Lower leg skin (tissue), 4 donors: ENCODE results near the gene ATP4A. TPM values are rescaled to one million over a fixed set of nuclear protein-coding genes. Genes with fewer than 3 reads are reported as not detected.

Experiments used
- DNase-seq, 2 donors: peaks; one replicate each; pipeline ENCODE4 v3.0.0-alpha.2; 2019; ENCODE audit warnings: low spot score in 2 of 2
- H3K4me3 ChIP-seq: fragments of 200-600 bp; sonication (generic); 2 replicates; pipeline ENCODE4 v1.5.1; 2017; ENCODE audit warnings: mild to moderate bottlenecking, low read depth; ENCODE audit not compliant: poor library complexity, severe bottlenecking
- POLR2A ChIP-seq, 2 donors: fragments of 450-650 bp; IDR thresholded peaks; one replicate each; pipeline ENCODE4 v1.6.1; 2016 to 2017; ENCODE audit warnings: antibody characterized with exemption in 2 of 2, mild to moderate bottlenecking in 1 of 2, moderate library complexity in 1 of 2
- WGBS, 2 donors: methylation state at CpG; one replicate each; pipeline ENCODE4 v1.1.5; 2018; 5-methylcytosine and 5-hydroxymethylcytosine counted together
- intact Hi-C: fragments of 100-400 bp; cut with DNase I; formaldehyde crosslinking; loops from one replicate; pipeline ENCODE4 v1.15.0; 2023; ENCODE audit warnings: low total_unique reads
- total RNA-seq, 4 donors: library from RNA; depleted of rRNA; stranded (reverse); fragments of >200 nt; gene quantifications; one replicate each; pipeline ENCODE4 v1.1.0, GENCODE V29; 2016
- TF ChIP-seq, protein P1 (sequence below), 3 donors: fragments of 450-650 bp; IDR thresholded peaks; one replicate each; pipeline ENCODE4 v1.5.1; 2016; ENCODE audit warnings: antibody characterized with exemption in 3 of 3, mild to moderate bottlenecking in 3 of 3, moderate library complexity in 2 of 3

ATP4A gene
- total RNA-seq, 4 donors from 2014 or later: not detected

DNA sequence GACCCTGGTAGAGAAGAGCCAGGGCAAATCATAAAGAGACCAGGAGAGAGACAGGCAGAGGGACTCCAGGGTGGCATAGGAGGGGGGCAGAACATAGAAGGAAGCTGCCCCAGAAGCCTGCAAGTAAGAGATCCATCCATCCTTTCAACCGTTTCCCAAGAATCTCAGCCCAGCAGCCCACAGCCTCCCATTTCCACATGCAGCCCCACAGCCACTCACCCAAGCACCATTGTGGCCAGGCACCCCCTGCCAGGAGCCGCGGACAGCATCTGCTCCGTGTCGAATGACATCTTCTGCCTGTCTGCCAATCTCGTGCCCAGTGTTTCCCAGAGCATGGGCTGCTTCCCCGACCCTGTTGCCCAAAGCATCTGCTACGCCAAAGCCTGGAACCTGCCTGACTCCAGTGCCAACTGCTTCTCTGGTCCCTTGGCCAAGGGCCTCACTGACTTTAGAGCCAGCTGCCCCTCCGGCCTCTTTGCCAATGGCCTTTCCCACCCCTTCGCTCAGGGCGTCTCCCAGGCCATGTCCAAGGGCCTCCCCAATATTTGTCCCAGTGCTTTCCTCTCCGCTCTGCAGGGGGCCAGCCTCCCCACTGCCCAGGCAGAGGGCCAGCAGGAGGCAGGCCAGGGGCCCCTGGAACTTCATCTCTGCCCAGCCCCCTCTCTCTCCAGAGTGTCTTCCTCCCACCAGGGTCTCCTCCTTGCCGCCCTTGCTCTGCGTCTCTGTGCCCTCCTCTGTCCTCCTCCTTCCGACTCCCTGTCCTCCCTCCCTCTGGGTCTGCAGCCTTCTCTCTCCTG, 50.4 kb downstream of the ATP4A start:
- DNase-seq: no peak
- intact Hi-C loops: no loop called here
- H3K4me3 ChIP-seq: no peak overlapping the region
- TF ChIP-seq, protein P1, sequence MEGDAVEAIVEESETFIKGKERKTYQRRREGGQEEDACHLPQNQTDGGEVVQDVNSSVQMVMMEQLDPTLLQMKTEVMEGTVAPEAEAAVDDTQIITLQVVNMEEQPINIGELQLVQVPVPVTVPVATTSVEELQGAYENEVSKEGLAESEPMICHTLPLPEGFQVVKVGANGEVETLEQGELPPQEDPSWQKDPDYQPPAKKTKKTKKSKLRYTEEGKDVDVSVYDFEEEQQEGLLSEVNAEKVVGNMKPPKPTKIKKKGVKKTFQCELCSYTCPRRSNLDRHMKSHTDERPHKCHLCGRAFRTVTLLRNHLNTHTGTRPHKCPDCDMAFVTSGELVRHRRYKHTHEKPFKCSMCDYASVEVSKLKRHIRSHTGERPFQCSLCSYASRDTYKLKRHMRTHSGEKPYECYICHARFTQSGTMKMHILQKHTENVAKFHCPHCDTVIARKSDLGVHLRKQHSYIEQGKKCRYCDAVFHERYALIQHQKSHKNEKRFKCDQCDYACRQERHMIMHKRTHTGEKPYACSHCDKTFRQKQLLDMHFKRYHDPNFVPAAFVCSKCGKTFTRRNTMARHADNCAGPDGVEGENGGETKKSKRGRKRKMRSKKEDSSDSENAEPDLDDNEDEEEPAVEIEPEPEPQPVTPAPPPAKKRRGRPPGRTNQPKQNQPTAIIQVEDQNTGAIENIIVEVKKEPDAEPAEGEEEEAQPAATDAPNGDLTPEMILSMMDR (IDR thresholded peaks at IDR 0.05): no peak
- no peak for TF ChIP-seq POLR2A (IDR thresholded peaks at IDR 0.05)
- WGBS, 2 donors: 75 to 87% methylated on average over 14 to 15 of the region's 15 CpGs

DNA sequence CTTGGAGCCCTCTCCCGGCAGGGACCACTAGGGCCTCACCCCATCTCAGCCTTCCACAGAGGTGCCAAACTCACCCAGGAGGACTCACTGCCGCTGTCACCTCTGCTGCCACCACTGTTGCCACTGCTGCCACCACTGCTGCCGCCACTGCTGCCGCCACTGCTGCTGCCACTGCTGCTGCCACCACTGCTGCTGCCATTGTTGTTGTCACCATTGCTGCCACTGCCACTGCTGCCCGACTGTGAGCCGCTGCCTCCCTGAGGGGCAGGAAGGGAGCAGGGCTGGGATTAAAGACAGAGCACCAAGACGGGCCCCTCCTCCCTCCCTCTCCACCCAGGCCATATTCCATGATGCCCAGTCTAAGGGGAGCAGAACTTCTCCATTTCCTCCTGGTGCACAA, 52.1 kb downstream of the ATP4A start:
- 79 to 81% methylated on average over 7 of the region's 7 CpGs for WGBS, 2 donors

DNA sequence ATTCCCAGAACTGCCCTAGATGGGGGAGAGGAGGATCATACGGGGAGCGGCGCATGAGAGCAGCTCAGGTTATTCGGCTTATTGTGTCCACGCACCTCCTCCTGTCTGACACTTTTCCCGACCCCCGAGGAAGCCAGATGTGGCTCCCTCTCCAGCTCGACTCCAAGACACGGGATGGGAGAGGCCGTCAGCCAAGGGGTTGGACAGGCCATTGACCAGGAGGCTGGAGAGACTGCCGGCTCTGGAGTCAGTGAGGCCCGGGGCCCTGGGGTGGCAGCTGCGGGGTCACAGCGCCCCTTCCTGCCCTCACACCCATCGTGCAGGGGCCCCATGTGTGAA, 52.9 kb downstream of the ATP4A start:
- no peak for TF ChIP-seq POLR2A (IDR thresholded peaks at IDR 0.05)
- TF ChIP-seq, protein P1 (IDR thresholded peaks at IDR 0.05): no peak
- intact Hi-C loops: no loop called here
- no peak for DNase-seq
- WGBS, 2 donors: 19% methylated on average over 15 of the region's 15 CpGs; no CpG with 5 or more reads in 1 of the 2 donors
- no peak overlapping the region for H3K4me3 ChIP-seq

More for the DNA sequence above, 52.1 kb downstream of the ATP4A start:
- intact Hi-C loops: no loop called here
- TF ChIP-seq, protein P1 (IDR thresholded peaks at IDR 0.05): no peak
- no peak for TF ChIP-seq POLR2A (IDR thresholded peaks at IDR 0.05)
- no peak overlapping the region for H3K4me3 ChIP-seq
- no peak for DNase-seq

DNA sequence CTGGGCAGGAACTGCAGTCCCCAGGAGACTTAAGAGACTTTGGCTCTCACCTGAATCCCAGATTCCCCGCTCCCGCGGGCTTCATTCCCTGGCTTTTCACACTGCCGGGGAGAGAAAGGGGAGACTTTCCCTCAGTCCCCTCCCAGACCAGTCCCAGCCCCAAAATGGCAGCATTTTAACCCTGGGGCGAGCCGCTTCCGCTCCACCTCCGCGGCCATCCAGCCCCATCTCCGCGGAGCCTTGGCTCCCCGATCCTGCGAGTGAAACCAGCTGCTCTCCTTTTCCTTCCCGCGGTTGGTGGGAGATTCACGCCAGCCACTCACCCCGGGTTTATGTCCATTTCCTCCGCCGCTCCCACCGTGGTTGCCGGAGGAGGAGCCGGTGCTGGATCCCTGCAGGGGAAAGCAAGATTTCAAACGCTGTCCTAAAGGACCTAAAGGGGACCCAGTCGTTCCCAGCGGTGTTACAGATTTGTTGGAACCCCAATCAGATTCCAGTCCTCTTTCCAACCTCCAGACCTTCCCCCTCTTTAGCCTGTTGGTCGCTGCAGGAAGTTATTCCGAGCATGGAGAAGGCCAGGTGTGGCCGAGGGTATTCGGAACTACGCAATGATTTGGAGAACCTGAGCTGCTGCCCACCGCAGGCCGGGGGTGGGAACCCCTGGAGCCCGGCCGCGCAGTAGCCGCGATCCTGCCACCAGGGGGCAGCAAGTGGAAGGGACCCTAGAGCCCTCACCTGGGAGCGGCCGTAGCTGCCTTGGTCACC, 53.4 kb downstream of the ATP4A start:
- WGBS, 2 donors: 0 to 1% methylated on average over 37 to 38 of the region's 39 CpGs
- TF ChIP-seq POLR2A (IDR thresholded peaks at IDR 0.05): no peak
- TF ChIP-seq, protein P1 (IDR thresholded peaks at IDR 0.05): peak in 2 of 3 donors; percentile 64 to 86
- peak in 1 of 2 donors; percentile 94 for DNase-seq
- intact Hi-C loops: no loop called here
- H3K4me3 ChIP-seq: peak overlapping the region; percentile 31

DNA sequence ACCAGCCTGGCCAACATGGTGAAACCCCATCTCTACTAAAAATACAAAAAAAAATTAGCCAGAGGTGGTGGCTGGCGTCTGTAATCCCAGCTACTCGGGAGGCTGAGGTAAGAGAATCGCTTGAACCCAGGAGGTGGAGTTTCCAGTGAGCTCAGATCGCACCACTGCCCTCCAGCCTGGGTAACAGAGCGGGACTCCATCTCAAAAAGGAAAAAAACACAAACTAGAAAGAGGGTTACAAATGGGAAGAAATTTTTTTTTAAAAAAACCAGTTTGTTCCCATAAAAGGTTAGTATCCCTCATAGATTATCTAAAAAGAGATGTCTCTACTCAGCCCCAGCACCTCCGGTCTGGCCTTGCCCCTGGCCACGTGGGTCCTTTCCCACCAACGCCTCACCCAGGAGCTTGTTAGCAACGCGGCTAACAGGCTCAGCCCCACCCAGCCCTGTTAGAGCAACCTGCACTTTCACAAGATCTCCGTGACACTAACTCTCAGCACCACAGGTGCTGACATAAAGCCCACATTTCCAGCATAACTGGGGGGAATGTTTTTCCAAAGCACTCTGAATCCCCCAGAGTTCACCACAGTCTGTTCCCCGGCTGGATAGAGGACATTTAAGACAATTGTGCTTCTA, 54.3 kb downstream of the ATP4A start:
- 15 to 19% methylated on average over 12 of the region's 12 CpGs for WGBS, 2 donors
- no peak for TF ChIP-seq POLR2A (IDR thresholded peaks at IDR 0.05)
- TF ChIP-seq, protein P1 (IDR thresholded peaks at IDR 0.05): no peak
- H3K4me3 ChIP-seq: no peak overlapping the region
- no peak for DNase-seq
- intact Hi-C loops: no loop called here
